ENCODE data around the gene ZFC3H1.
A peak's percentile ranks its signal among the peaks of the same experiment; 100 is the strongest.

Gene ZFC3H1

GRCh38 chr12:71646512-71646911 is 17.1 kb downstream of the ZFC3H1 start:
- H3K9ac ChIP-seq (ENCODE audit: low read length), result no peak overlapping the region
- no peaks in the 10 kb centered on the region for H3K27me3 ChIP-seq (ENCODE audit: control insufficient read depth in 1 of 2, insufficient read depth in 1 of 2, low read length in 2 of 2)
- WGBS, result 100% methylated on average over 3 of the region's 3 CpGs
- H2AK5ac ChIP-seq (ENCODE audit: low read length, severe bottlenecking), result no peak overlapping the region
- no peak overlapping the region for H3K4me3 ChIP-seq (ENCODE audit: insufficient read depth in 1 of 2, low read depth in 1 of 2, low read length in 2 of 2)
- no peak overlapping the region for H3K14ac ChIP-seq (ENCODE audit: low read length in 2 of 2)
- H2AFZ ChIP-seq (ENCODE audit: low read depth, low read length), result no peak overlapping the region
- no peak overlapping the region for H4K91ac ChIP-seq (ENCODE audit: low read length)
- H3K4me1 ChIP-seq (ENCODE audit: control insufficient read depth, insufficient read depth, low read depth, low read length), result no peaks in the 10 kb centered on the region
- no peak overlapping the region for H3K27ac ChIP-seq (ENCODE audit: low read length, poor library complexity, severe bottlenecking)
- H3K4ac ChIP-seq (ENCODE audit: low read depth in 1 of 2, low read length in 2 of 2), result no peak overlapping the region
- H3K36me3 ChIP-seq (ENCODE audit: control insufficient read depth in 1 of 2, insufficient read depth in 2 of 2, low read depth in 1 of 2, low read length in 2 of 2), result peaks cover 12 to 97% of the 10 kb centered on the region in 2 experiments
- no peaks in the 10 kb centered on the region for H3K9me3 ChIP-seq (ENCODE audit: control insufficient read depth, low read length)
- H2BK120ac ChIP-seq (ENCODE audit: low read depth, low read length), result no peak overlapping the region
- H4K8ac ChIP-seq (ENCODE audit: low read length), result no peak overlapping the region
- no peak overlapping the region for H2BK15ac ChIP-seq (ENCODE audit: low read depth, poor library complexity, severe bottlenecking)
- peaks cover 7% of the 10 kb centered on the region for H3K79me1 ChIP-seq (replicated peaks; ENCODE audit: low read length, poor library complexity, severe bottlenecking)
- no peak overlapping the region for H3K4me2 ChIP-seq (ENCODE audit: low read length, poor library complexity, severe bottlenecking)
- no peak overlapping the region for H3K23ac ChIP-seq (ENCODE audit: low read length in 2 of 2)
- H2BK12ac ChIP-seq (ENCODE audit: low read length in 2 of 2), result no peak overlapping the region
- H3K18ac ChIP-seq (ENCODE audit: low read depth in 1 of 2, low read length in 2 of 2), result no peak overlapping the region
- no peak overlapping the region for H2BK5ac ChIP-seq (ENCODE audit: low read depth, low read length, poor library complexity, severe bottlenecking)
- no peak for DNase-seq

DNA sequence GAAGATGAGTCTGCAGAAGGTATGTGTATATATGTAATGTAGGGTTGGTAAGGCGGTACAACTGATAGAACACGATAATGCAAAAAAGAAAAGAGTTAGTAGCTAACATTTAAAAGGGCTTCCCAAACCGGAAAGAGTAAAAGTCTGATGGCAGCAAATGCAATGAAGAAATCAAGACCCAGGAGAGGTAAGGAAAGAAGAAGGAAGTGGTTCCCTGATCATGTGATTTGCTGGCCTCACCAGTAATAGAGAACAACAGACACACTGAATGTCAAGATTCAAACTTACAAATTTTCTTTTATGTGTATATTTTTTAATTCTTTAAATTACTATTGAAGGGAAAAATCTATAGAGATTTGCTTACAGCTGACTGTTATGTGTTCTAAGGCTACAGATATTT is 18.4 kb downstream of the ZFC3H1 start:
- Histone ChIP-seq H3K9me3 (ENCODE audit: control insufficient read depth, low read length) (no peaks in the 10 kb centered on the region), H3K4ac (ENCODE audit: low read depth in 1 of 2, low read length in 2 of 2) (no peak overlapping the region), H3K14ac (ENCODE audit: low read length in 2 of 2) (no peak overlapping the region), H2BK120ac (ENCODE audit: low read depth, low read length) (no peak overlapping the region), H3K4me2 (ENCODE audit: low read length, poor library complexity, severe bottlenecking) (no peak overlapping the region), H3K18ac (ENCODE audit: low read depth in 1 of 2, low read length in 2 of 2) (no peak overlapping the region), H2BK12ac (ENCODE audit: low read length in 2 of 2) (no peak overlapping the region), H3K27me3 (ENCODE audit: control insufficient read depth in 1 of 2, insufficient read depth in 1 of 2, low read length in 2 of 2) (no peaks in the 10 kb centered on the region), H4K8ac (ENCODE audit: low read length) (no peak overlapping the region), H4K91ac (ENCODE audit: low read length) (no peak overlapping the region), H3K9ac (ENCODE audit: low read length) (peak overlapping the region; percentile 6), H3K36me3 (ENCODE audit: control insufficient read depth in 1 of 2, insufficient read depth in 2 of 2, low read depth in 1 of 2, low read length in 2 of 2) (peaks cover 16 to 97% of the 10 kb centered on the region in 2 experiments), H2AK5ac (ENCODE audit: low read length, severe bottlenecking) (no peak overlapping the region), H3K4me3 (ENCODE audit: insufficient read depth in 1 of 2, low read depth in 1 of 2, low read length in 2 of 2) (no peak overlapping the region), H3K23ac (ENCODE audit: low read length in 2 of 2) (no peak overlapping the region), H3K79me1 (replicated peaks; ENCODE audit: low read length, poor library complexity, severe bottlenecking) (peaks cover 11% of the 10 kb centered on the region), H3K27ac (ENCODE audit: low read length, poor library complexity, severe bottlenecking) (no peak overlapping the region), H3K4me1 (ENCODE audit: control insufficient read depth, insufficient read depth, low read depth, low read length) (peaks cover 2% of the 10 kb centered on the region), H2BK5ac (ENCODE audit: low read depth, low read length, poor library complexity, severe bottlenecking) (no peak overlapping the region), H2BK15ac (ENCODE audit: low read depth, poor library complexity, severe bottlenecking) (no peak overlapping the region), H2AFZ (ENCODE audit: low read depth, low read length) (no peak overlapping the region)
- DNase-seq, result no peak
- 91% methylated on average over 3 of the region's 3 CpGs for WGBS

GRCh38 chr12:71642264-71642663 is 21.4 kb downstream of the ZFC3H1 start:
- Histone ChIP-seq H4K91ac (ENCODE audit: low read length) (no peak overlapping the region), H3K23ac (ENCODE audit: low read length in 2 of 2) (no peak overlapping the region), H2BK120ac (ENCODE audit: low read depth, low read length) (no peak overlapping the region), H2AFZ (ENCODE audit: low read depth, low read length) (no peak overlapping the region), H3K27ac (ENCODE audit: low read length, poor library complexity, severe bottlenecking) (no peak overlapping the region), H3K14ac (ENCODE audit: low read length in 2 of 2) (no peak overlapping the region), H3K18ac (ENCODE audit: low read depth in 1 of 2, low read length in 2 of 2) (no peak overlapping the region), H3K27me3 (ENCODE audit: control insufficient read depth in 1 of 2, insufficient read depth in 1 of 2, low read length in 2 of 2) (no peaks in the 10 kb centered on the region), H2BK12ac (ENCODE audit: low read length in 2 of 2) (no peak overlapping the region), H3K9ac (ENCODE audit: low read length) (no peak overlapping the region), H3K4me1 (ENCODE audit: control insufficient read depth, insufficient read depth, low read depth, low read length) (peaks cover 2% of the 10 kb centered on the region), H3K36me3 (ENCODE audit: control insufficient read depth in 1 of 2, insufficient read depth in 2 of 2, low read depth in 1 of 2, low read length in 2 of 2) (peaks cover 19 to 100% of the 10 kb centered on the region in 2 experiments), H3K79me1 (replicated peaks; ENCODE audit: low read length, poor library complexity, severe bottlenecking) (peaks cover 18% of the 10 kb centered on the region), H2BK5ac (ENCODE audit: low read depth, low read length, poor library complexity, severe bottlenecking) (no peak overlapping the region), H3K4ac (ENCODE audit: low read depth in 1 of 2, low read length in 2 of 2) (no peak overlapping the region), H3K4me2 (ENCODE audit: low read length, poor library complexity, severe bottlenecking) (no peak overlapping the region), H3K9me3 (ENCODE audit: control insufficient read depth, low read length) (no peaks in the 10 kb centered on the region), H3K4me3 (ENCODE audit: insufficient read depth in 1 of 2, low read depth in 1 of 2, low read length in 2 of 2) (no peak overlapping the region), H4K8ac (ENCODE audit: low read length) (no peak overlapping the region), H2BK15ac (ENCODE audit: low read depth, poor library complexity, severe bottlenecking) (no peak overlapping the region), H2AK5ac (ENCODE audit: low read length, severe bottlenecking) (no peak overlapping the region)
- DNase-seq, result no peak
- 57% methylated on average over 1 of the region's 2 CpGs for whole genome bisulfite sequencing

GRCh38 chr12:71641390-71641789 is 22.3 kb downstream of the ZFC3H1 start:
- H3K18ac ChIP-seq (ENCODE audit: low read depth in 1 of 2, low read length in 2 of 2), result no peak overlapping the region
- no peak overlapping the region for H3K9ac ChIP-seq (ENCODE audit: low read length)
- no peaks in the 10 kb centered on the region for H3K27me3 ChIP-seq (ENCODE audit: control insufficient read depth in 1 of 2, insufficient read depth in 1 of 2, low read length in 2 of 2)
- H2AFZ ChIP-seq (ENCODE audit: low read depth, low read length), result no peak overlapping the region
- no peak for DNase-seq
- no peak overlapping the region for H3K14ac ChIP-seq (ENCODE audit: low read length in 2 of 2)
- no peak overlapping the region for H3K4me2 ChIP-seq (ENCODE audit: low read length, poor library complexity, severe bottlenecking)
- no peak overlapping the region for H3K4ac ChIP-seq (ENCODE audit: low read depth in 1 of 2, low read length in 2 of 2)
- H4K8ac ChIP-seq (ENCODE audit: low read length), result no peak overlapping the region
- H3K4me1 ChIP-seq (ENCODE audit: control insufficient read depth, insufficient read depth, low read depth, low read length), result peaks cover 2% of the 10 kb centered on the region
- no CpG with 5 or more reads among the region's 2 CpGs for WGBS
- H2BK5ac ChIP-seq (ENCODE audit: low read depth, low read length, poor library complexity, severe bottlenecking), result no peak overlapping the region
- H3K23ac ChIP-seq (ENCODE audit: low read length in 2 of 2), result no peak overlapping the region
- no peak overlapping the region for H2BK12ac ChIP-seq (ENCODE audit: low read length in 2 of 2)
- no peaks in the 10 kb centered on the region for H3K9me3 ChIP-seq (ENCODE audit: control insufficient read depth, low read length)
- no peak overlapping the region for H2BK120ac ChIP-seq (ENCODE audit: low read depth, low read length)
- H3K79me1 ChIP-seq (replicated peaks; ENCODE audit: low read length, poor library complexity, severe bottlenecking), result peaks cover 17% of the 10 kb centered on the region
- H4K91ac ChIP-seq (ENCODE audit: low read length), result no peak overlapping the region
- H3K27ac ChIP-seq (ENCODE audit: low read length, poor library complexity, severe bottlenecking), result no peak overlapping the region
- H2BK15ac ChIP-seq (ENCODE audit: low read depth, poor library complexity, severe bottlenecking), result no peak overlapping the region
- H2AK5ac ChIP-seq (ENCODE audit: low read length, severe bottlenecking), result no peak overlapping the region
- peaks cover 19 to 99% of the 10 kb centered on the region in 2 experiments for H3K36me3 ChIP-seq (ENCODE audit: control insufficient read depth in 1 of 2, insufficient read depth in 2 of 2, low read depth in 1 of 2, low read length in 2 of 2)
- no peak overlapping the region for H3K4me3 ChIP-seq (ENCODE audit: insufficient read depth in 1 of 2, low read depth in 1 of 2, low read length in 2 of 2)

Measured in mesenchymal stem cell (in vitro differentiated cells and primary cell).